GM18909 (cell line): ENCODE results near the gene SLC16A10.
"Not testable (repeated sequence)": the region's sequence is repeated elsewhere in the genome, so short reads cannot be mapped to it uniquely, and the experiment has no call there.

Experiments
- ATAC-seq: cut with Tn5 transposase; IDR thresholded peaks from one replicate; pipeline ENCODE4 v1.9.1; 2021; ENCODE audit warnings: mild to moderate bottlenecking; ENCODE audit not compliant: unreplicated experiment, poor library complexity

The SLC16A10 gene

GRCh38 chr6:111176038-111176759 is 88.9 kb downstream of the SLC16A10 start:
- ATAC-seq, result no peak

- no peak for ATAC-seq
These were observed 89.4 kb downstream of the SLC16A10 start for GRCh38 chr6:111176760-111177099.

DNA sequence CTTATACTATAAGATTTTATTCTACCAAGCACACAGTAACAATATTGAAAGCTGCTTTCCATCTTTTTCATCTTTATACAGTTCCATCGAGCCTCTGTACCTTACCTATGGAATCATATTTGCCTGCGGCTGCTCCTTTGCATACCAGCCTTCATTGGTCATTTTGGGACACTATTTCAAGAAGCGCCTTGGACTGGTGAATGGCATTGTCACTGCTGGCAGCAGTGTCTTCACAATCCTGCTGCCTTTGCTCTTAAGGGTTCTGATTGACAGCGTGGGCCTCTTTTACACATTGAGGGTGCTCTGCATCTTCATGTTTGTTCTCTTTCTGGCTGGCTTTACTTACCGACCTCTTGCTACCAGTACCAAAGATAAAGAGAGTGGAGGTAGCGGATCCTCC is 89.8 kb downstream of the SLC16A10 start:
- ATAC-seq, result no peak

- ATAC-seq, result no peak
These were observed 96.6 kb downstream of the SLC16A10 start for GRCh38 chr6:111183702-111184517.

GRCh38 chr6:111184827-111185532 is 97.7 kb downstream of the SLC16A10 start:
- ATAC-seq, result no peak

- no peak for ATAC-seq
These were observed 98.7 kb downstream of the SLC16A10 start for GRCh38 chr6:111185954-111186353.

DNA sequence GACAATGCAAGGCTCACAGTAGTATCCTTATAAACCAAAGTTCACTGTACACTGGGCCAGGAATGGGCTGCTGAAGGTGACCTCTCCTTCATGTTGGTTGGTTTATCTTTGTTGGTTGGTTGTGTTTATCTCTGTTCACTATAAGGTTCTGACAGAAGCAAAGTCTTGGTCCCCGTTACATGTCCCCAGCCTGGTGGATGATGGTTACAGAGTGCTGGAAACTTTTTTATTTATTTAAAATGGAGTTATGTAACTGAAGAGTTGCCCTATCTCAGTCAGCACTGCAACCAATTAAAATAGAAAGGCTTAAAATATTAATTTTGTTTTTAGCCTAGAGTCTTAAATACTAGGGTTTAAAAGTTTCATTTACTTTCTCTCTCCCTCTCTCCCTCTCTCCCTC is 100.6 kb downstream of the SLC16A10 start:
- ATAC-seq, result no peak

GRCh38 chr6:111189666-111190210 is 102.4 kb downstream of the SLC16A10 start:
- ATAC-seq, result not testable (repeated sequence)

GRCh38 chr6:111190637-111191036 is 103.3 kb downstream of the SLC16A10 start:
- no peak for ATAC-seq

DNA sequence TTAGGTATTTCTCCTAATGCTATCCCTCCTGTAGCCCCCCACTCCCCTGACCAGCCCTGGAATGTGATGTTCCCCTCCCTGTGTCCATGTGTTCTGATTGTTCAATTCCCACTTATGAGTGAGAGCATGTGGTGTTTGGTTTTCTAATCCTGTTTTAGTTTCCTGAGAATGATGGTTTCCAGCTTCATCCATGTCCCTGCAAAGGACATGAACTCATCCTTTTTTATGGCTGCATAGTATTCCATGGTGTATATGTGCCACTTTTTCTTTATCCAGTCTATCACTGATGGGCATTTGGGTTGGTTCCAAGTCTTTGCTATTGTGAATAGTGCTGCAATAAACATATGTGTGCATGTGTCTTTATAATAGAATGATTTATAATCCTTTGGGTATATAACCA is 103.8 kb downstream of the SLC16A10 start:
- ATAC-seq, result not testable (repeated sequence)

DNA sequence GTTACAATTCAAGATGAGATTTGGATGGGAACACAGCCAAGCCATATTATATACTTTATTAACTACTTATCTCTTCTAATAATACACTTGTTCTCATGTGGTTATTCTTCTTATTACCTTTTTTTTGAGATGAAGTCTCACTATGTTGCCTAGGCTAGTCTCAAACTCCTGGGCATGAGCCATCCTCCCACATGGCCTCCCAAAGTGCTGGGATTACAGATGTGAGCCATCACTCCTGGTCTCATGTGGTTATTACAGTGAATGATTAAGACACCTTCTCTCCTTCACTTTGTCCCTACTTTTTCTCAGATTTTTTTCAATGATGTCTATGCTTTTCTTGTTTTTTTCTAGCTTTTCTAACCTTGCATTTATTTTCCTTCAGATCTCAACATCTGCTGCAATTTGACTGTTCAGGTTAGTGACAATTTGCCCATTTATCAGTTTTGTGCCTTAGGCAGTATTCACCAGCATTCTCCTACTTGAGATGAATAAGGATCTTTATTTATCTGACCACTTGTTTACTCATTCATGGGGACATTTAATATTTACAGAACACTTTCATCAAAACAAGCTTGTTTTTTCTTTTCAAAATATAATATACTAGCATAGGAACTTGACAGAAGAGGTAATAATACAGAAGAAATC is 105.7 kb downstream of the SLC16A10 start:
- no peak for ATAC-seq

DNA sequence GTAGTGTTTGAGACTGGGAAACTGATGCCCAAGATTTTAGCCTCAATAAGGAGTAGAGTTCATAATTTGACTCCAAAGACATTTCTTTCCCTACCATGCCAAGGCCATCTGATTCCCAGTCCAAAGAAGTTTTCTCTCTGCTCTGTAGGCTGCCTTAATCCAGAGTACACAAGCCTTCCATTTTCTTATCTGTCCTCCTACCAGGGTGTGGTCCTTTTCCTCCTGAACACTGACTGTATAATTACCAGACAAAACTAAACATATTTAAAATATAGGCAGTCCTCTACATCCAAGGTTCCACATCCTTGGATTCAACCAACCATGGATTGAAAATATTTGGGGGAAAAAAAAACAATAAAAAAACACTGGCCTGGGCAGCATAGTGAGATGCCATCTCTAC is 108.4 kb downstream of the SLC16A10 start:
- no peak for ATAC-seq

DNA sequence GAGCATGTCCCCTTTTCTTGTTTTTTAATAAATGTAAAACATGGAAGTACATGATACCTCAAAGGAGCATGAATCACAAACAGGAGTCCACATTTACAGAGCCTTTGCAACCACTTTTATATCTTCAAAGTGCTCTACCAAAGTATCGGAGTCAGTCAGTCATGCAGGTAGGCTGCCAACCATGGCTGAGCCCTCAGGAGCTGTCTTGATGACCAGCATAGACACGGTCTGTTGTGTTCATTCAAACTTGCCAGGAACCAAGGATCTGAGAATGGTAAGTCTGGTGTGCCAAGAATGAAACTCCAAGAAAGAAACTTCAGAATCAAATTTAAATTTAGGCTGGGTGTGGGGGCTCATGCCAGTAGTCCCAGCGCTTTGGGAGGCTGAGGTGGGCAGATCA is 111.5 kb downstream of the SLC16A10 start:
- no peak for ATAC-seq

- no peak for ATAC-seq
These were observed 112.6 kb downstream of the SLC16A10 start for GRCh38 chr6:111199935-111200334.

DNA sequence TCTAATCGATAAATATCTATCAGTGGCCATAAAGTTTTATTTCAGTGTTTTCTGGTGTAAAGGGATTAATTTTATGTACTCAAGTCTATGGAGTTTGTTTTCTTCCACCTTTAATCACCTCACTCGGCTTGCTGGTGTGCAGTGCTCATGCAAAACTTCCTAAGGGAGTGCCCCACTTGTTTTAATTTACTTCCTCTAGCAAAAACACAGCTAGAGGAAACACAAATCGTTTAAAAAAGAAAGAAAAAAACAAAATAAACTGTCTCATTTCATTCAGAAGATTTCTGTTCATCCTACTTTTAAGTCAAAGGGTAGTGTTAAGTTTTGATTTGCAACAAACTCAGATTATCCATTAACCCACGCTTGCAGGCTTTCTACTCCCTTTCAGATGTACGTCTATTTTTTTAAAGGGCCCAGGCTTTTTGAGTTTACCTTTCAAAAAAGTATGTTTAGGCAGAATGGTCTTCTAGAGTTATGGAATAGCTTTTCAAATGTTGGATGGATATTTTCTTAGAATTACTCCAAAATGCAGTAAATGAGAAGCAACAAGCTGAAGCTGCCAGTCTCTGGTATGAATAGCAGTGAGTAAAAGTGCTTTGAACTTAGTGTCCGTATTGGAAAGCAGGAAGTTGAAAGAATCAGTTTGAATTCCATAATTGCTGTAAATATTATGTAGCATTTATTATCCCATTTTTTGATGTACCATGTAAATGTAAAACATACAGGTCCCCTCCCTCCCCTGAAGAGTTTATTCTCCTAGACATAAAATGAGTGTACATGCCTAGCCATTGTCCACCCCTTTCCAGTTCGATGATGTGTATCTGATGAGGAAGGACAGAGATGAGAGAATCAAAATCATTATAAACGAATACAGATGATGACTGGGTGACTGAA is 113.3 kb downstream of the SLC16A10 start:
- ATAC-seq, result no peak

DNA sequence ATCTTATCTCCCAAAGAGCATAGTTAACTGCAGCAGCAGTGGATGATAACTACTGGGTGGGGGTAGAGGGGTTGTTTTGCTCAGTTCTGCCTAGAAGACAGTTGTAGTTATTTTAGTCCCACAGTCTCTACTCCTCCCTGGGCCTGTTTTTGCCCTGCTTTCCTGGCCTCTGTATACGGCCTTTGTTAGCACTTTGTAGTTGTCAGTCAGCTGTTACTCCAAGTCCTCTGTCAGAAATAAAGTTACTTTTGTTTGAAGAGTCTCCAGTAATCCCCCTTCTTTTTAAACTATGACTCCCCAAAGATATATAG is 113.9 kb downstream of the SLC16A10 start:
- ATAC-seq, result no peak

- ATAC-seq, result no peak
These were observed 114.5 kb downstream of the SLC16A10 start for GRCh38 chr6:111201764-111202163.

DNA sequence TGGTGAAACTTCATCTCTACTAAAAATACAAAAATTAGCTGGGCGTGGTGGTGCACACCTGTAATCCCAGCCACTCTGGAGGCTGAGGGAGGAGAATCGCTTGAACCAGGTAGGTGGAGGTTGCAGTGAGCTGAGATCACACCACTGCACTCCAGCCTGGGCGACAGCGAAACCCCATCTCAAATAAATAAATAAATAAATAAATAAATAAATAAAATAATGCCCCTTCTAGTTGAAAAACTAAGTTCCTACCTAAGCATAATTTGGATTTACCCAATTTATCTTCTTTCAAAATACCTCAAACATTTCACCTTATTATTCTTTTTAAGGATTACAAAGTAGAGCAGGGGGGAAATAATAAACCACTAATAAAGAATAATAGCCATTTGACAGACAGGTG is 116.2 kb downstream of the SLC16A10 start:
- ATAC-seq, result not testable (repeated sequence)

DNA sequence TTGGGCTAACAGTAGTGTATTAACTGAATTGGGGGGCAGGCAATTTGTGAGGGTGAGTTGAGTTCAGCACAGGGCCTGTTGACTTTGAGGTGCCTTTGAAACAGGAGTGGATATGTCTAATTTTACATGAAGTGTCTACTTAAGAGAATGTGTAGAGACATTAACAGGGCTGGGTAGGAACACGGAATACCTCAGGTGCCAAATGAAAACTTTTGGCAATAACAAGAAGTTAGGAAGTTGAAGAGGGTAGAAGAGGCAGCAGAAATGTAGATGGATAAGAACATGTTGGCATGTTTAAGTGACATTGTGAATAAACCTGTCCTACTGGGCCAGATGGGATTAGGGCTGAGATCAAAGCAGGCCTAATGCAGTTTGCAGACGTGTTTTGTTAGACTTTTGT is 117.0 kb downstream of the SLC16A10 start:
- ATAC-seq, result no peak

DNA sequence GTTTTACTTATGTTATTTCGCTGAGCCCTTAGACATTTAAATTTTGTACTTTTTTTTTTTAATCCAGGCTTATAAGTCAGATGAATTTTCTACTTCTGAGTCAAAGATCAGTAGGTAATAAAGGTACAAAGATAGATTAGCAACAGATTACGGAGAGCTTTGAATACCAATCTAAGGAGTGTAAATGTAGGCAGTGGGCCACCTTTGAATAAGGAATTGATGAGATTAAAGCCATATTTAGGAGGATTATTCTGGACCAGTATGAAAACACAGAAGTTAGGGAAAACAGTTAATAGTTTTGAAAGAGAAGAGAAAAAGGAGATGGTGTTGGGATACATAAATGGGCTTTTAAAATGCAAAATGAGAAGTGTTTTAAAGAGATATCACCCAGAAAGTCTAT is 117.6 kb downstream of the SLC16A10 start:
- ATAC-seq, result no peak
